Ramos (cell line): ENCODE data around the gene B3GNT7.

Source experiments
- in situ Hi-C: fragments of 300-500 bp; cut with MboI; formaldehyde crosslinking; loops from one replicate; pipeline ENCODE4 v1.14.3; 2022; ENCODE audit warnings: low sequenced_read_pairs; ENCODE audit not compliant: unreplicated experiment

Gene B3GNT7

DNA sequence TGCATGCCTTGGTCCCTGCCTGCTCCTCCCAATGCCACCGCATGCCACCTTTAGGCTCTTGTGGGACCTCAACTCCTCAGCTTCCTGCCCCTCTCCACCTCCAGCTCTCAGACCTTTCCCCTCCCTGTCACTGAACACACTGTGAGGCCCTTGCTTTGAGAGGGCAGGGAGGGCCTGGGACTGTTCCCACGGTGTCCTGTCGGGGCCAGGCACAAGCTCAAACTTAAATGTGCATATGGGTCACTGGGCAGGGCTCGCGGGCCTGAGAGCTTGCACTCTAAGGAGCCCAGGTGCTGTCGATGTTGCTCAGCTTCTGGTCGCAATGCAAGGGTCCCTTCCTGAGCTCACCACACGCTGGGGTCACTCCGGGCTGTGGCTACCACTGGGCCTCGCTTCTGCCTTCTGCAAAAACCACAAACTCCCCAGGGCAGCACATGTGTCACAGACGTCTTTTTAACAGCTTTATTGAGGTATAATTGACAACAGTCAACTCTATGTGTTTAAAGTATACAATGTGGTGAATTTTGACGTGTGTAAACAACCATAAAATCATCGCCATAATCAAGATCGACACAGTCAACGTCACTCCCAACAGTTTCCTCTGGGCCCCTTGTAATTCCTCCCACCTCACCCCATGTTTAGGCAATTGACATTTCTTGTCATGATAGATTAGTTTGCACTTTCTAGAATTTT is 11.9 kb upstream of the B3GNT7 start:
- in situ Hi-C loops: no loop called here

DNA sequence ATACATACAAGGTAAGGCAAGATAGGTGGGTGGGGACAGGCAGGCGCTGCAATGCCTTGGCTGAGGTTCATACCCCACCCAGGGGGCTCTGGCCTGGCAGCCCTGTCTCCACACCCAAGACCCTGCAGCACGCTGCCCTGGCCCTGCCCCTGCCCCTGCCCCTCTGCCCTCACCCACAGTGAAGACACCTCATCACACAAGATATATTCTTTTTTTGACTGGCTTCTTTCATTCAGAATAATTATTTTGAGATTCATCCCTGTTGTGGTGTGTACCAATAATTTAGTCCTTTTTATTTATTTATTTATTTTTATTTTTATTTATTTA is 11.4 kb upstream of the B3GNT7 start:
- in situ Hi-C loops: no loop called here

DNA sequence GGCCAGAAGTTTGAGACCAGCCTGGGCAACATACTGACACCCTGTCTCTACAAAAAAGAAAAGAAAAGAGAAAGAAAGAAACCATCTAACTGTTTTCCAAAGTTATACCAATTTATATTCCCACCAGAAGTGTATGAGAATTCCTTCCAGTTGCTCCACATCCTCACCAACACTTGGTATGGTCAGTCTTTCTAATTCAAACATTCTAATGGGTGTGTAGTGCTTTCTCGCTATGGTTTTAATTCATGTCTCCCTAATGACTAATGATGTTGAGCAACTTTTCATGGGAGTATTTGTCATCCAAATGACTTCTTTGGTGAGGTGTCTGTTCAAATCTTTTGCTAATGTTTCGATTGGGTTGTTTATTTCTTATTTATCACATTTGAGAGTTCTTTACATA is 10.5 kb upstream of the B3GNT7 start:
- in situ Hi-C loops: no loop called here

DNA sequence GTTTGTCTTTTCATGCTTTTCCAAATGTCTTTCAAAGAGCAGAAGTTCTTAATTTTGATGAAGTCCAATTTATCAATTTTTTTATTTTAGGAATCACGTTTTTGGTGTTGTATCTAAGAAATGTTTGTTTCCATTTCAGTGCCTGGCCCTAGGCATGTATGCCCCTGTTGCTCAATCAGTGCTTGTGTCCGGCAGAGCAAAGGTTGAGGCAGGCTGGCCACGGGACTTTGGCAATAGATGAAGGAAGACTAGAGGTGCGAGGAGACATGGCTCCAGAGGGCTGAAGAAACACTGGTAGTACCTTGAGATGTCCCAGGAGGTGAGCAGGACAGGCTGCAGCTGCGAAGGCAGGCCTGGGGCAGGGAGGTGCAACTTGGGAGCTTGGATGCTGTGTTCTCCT is 10.1 kb upstream of the B3GNT7 start:
- in situ Hi-C loops: no loop called here

DNA sequence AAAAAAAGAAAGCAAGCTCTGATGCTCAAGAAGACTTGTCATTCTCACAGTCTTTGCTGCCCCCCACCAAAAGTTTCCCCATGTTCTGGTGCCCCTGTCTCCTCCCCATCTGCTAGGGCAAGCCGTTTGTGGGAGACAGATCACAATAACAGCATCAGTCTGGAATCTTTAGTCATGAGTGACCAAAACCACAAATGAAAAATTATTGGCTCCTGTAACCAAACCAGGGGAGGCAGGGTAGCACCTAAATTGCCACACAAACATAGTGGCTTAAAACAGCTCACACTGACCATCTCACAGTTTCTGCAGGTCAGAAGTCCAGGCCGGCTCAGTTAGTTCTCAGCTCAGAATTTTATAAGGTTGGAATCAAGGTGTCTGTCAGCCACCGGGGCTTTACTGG is 9.1 kb upstream of the B3GNT7 start:
- in situ Hi-C loops: no loop called here

DNA sequence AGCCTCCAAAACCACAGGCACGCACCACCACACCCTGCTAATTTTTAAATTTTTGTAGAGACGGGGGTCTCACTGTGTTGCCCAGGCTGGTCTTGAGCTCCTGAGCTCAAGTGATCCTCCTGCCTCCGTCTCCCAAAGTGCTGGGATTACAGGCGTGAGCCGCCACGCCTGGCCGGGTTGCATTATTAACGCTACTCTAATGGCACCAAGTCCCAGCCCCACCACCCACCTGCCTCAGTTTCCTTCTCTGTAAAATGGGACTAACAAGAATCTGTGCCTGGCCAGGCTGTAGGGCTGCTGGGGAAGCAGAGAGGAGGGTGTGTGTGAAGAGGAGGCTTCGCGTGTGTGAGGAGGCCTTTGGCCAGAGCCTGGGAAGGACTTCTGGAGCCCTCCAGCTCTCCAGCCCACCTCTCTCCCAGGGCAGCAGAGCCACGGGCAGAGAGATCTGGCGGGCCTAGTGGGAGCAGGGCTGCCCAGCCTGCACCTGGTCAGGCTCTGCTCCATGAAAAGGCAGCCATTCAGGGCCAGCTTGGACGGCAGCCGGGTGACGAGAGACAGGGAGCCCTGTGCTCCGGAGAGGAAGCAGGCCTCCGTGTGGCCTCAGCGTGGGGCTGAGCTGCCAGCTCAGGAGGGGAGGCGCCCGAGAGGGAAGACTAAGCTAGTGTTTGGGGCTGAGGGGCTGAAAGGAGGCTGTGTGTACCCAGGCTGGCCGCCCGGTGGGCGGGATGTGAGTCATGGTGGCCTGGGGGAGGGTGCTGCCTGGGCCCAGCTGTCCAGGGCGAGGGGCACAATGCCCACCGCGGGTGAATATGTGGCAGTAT is 7.4 kb upstream of the B3GNT7 start:
- in situ Hi-C loops: no loop called here

DNA sequence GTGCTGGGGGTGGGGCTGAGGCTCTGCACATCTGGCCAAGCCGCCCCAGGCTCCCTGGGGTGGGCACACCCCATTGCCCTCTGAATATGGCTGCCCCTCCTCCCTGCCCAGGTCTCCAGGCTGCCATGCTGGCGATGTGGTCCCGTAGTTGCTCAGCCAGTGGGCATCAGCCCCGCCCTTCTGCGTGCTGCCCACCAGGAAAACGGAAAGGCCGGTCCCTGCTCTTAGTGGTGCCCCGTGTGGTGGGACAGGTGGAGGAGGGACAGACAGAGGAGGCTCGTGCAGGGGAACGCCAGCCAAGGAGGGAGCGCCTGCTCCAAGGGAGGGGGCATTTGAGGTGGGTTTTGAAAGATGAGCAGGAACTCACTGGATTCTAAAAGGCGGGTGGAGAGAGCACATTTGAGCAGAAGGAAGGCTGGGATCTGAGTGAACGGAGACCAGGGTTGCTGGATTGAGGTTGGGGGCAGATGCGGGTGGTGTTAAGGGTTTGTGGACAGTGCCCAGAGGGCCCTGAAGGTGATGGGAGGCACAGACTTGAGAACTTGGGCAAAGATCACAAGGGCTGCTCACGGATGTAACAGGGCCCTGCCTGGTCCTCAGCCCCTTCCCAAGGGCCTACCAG is 6.7 kb upstream of the B3GNT7 start:
- in situ Hi-C loops: no loop called here

DNA sequence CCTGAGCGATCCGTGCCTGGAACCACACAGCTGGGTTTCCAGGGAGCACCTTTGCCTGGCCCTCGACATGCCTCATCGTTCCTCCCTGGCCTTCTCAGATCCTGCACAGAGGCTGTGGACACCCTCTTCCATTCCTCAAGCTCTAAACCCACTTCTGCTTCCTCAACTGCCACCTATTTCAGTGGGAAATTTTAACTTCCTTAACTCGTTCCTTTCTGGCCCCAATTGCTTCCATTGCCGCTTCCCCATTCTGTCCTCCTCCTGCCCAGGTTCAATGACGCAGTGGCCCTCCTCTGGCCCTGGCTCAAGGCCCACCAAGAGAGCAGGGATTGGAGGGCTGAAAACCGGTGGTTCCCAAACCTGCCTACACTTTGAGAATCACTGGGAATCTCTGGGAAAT is 4.8 kb upstream of the B3GNT7 start:
- in situ Hi-C loops: no loop called here

DNA sequence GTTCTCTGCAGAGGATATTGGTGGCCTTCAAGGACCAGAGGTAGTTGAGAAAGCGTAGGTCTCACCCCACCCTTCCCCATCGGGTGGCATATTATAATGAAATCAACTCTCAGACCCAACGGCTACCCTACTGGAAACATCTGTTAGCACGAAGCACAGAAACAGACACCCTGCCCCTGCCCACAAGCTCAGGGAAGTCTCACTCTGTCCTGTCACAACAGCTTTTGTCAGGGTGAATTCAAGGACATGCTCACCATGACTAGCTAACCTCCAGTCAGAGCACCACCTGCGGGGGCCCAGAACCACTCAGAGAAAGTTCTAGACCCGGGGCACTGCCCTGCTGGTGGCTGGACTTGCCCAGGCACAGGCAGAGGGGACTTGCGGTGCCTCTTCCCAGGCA is 3.5 kb upstream of the B3GNT7 start:
- in situ Hi-C loops: no loop called here

DNA sequence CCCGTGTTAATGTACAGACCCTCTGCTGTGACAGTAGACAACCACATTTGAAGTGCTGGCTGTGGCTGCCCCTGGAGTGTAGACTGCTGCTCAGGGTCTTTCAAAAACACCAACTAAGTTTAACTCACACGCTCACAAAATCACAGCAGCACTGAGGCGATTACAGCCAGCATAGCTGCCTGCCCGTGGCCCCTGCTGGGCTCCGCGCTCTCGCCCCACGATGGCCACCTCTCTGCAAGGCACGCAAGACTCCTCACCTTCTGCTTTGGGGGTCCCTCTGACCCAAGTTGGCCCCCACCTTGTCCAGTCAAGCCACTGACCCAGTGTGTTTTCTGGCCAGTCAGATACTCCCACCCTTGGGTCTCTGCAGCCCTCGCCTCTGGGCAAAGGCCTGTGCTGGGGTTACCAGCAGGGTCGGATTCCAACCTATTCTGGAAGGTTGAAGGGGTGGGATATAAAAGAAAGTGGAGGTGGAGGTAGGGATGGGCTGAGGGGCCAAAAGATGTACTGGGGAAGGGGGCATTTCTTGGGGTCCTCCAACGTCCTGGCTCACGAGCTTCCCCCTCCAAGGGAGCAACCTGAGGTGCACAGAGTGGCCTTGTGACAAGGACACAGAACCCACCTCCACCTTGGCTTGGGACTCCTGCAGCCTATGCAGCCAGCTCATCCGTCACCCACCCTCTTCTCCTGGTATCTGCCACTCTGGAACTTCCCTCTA is 2.9 kb upstream of the B3GNT7 start:
- in situ Hi-C loops: no loop called here

DNA sequence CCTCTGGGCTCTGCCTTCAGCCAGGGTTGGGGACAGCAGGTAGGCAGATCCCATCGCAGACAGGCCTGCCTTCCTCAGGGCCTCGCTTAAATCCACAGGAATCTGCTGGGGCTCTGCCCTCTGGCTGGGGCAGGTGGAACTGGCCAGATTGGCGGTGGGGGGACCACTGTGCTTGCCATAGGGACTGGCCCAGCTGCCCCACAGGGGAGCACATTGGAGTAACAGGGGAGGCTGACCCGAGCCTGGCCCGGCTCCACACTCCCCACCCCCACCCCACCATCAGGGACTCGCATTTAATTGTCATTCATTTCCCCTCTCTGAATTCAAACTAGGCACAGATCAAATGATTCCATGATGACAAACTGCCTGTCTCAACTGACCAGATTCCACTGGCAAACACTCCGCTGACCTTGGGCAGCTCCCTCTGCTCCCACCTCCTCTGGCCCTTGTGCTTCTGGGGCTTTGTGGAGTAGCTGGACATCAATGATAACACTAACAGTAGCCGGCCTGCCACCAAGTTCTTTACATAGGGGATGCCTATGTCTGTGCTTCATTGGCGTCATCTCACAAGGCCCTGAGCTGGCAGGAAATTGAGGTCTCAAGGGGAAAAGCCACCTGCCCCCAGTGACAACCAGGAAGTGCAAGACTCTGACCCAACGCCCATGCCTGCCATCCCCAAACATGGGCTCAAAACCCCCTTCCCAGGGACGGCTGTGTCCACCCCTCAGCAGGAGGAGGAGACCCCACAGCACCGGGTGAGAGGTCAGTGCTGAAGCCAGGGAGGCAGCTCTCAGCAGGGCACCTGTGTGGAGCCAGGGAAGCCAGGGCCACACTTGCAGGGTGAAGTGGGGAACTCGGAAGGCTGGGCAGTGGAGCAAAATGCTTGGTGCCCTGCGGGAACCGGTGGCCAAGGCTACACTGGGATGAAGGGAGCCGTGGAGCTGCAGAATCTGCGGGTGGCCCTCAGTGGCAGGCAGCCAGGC is 2.1 kb upstream of the B3GNT7 start:
- in situ Hi-C loops: no loop called here

DNA sequence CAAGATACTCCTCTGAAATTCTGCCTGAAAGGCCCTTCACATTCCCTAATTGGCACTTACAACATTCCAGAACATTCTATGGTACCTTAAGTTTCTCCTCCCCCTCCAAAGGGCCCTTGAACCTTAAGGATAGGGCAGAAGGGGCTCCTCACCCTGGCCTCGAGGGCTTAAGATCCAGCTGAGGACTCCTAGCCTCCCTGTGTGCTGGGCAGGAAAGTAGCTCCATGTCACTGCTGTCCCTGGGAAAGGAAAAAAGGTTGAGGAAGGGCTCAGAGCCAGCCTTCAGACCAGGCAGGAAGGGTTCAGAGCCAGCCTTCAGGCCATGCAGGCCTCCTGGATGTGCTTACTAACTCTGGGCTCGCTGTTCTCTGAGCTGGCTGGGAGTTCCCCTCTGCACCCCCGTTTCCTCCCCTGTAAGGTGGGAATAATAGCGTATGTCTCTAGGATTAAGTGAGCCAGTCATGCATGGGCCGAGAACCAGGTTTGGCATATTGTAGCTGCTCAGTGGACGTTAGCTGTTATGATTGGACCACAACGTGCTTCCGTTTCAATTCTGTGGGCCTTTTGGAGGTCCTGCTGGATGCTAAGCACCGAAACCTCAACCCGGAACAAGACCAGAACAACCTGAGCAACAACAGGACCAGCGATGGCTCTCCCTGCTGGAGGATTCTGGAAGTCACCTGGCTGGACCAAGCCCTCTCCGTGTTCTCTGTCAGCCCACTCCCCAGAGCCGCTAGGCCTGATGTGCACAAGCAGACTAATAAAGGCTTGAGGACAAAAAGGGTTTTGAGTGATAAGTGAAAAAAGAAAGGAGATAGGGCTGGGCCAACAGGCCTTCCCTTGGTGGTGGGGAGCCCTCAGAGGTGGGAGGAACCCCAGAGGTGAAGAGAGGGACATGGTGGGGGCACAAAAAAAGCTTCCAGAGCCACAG is 1.0 kb upstream of the B3GNT7 start:
- in situ Hi-C loops: no loop called here

DNA sequence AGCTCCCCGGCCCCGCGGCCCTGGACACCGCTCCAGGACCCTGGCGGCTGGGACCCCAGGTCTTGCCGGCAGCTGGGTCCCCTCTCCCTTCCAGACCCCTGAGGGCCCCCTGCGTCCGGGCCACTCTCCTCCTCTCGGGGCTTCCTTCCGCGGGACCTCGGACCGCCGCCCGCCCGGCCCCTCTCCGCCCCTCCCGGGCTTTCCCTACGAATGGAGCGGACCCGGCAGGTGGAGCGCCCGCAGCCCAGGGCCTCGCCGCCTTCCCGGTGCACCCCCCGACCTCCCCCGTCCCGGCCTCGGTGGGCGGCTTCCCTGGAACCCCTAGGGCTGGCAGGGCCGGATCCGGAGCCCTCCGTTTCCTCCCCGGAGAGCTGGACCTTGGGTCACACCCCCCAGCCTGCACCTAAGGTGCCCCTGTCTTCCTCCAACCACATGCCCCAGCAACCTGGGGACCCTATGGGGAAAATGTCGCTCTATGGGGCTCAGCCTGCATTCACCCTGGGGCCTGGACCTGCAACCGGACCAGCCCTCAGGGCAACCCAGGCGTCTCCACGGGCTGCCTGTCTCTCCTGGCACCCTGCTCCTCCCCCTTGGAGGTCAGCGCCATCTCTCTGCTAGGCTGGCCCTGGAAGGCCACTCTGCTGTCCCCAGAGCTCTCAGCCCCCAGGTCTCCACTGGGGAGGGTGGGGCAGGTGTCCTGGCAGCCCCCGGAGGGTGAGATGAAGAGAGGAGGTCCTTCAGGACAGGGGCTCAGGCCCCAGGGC is 730 bp downstream of the B3GNT7 start:
- in situ Hi-C loops: no loop called here

DNA sequence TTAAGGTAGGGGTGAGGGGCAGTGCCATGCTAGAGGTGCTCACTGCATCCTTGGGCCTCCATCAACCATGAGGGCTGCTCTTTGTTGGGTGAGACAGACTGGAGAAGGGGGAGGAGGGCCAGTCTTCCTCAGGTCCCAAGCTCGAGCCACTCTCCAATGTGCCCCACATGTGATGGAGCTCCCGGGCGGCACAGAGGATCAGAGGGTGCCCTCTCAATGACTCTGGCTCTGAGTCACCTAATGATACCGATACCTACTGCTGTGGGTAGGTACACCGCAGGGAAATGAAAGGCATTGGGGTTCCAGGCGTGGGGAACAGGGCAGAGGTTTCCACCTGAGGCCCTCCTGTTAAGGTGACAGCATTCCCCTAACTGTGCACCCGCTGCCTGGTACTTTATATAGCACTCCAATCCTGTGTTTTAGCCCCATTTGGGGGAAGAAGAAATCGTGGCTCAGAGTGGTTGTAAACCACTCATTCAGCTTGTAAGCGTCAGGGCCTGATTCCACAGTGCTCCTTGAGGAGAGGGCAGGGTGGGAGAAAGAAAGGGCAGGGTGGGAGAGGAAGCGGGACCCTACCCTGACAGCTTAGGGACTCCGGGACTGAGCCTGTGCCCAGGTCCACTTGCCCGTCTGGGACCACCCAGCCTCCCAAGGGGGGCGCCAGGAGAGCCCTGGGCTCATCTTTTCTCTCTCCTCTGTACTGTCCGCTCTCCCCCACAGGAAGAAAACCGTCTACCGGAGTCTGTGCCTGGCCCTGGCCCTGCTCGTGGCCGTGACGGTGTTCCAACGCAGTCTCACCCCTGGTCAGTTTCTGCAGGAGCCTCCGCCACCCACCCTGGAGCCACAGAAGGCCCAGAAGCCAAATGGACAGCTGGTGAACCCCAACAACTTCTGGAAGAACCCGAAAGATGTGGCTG is 1.8 kb downstream of the B3GNT7 start:
- in situ Hi-C loops: no loop called here

DNA sequence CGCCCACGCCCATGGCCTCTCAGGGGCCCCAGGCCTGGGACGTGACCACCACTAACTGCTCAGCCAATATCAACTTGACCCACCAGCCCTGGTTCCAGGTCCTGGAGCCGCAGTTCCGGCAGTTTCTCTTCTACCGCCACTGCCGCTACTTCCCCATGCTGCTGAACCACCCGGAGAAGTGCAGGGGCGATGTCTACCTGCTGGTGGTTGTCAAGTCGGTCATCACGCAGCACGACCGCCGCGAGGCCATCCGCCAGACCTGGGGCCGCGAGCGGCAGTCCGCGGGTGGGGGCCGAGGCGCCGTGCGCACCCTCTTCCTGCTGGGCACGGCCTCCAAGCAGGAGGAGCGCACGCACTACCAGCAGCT is 2.4 kb downstream of the B3GNT7 start:
- in situ Hi-C loops: no loop called here

DNA sequence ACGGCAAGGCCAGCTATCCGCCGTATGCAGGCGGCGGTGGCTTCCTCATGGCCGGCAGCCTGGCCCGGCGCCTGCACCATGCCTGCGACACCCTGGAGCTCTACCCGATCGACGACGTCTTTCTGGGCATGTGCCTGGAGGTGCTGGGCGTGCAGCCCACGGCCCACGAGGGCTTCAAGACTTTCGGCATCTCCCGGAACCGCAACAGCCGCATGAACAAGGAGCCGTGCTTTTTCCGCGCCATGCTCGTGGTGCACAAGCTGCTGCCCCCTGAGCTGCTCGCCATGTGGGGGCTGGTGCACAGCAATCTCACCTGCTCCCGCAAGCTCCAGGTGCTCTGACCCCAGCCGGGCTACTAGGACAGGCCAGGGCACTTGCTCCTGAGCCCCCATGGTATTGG is 3.1 kb downstream of the B3GNT7 start:
- in situ Hi-C loops: no loop called here
